IPS-15b (cell line): ENCODE data around the gene RALGPS1.

ENCODE experiments used
- H3K27me3 ChIP-seq: one replicate; pipeline ENCODE4 v1.6.1; 2013; ENCODE audit warnings: low read length; ENCODE audit not compliant: control insufficient read depth, insufficient read depth
- H3K36me3 ChIP-seq: one replicate; pipeline ENCODE4 v1.6.1; 2013; ENCODE audit warnings: low read length; ENCODE audit not compliant: control insufficient read depth, insufficient read depth
- H3K4me1 ChIP-seq: one replicate; pipeline ENCODE4 v1.6.1; 2013; ENCODE audit warnings: mild to moderate bottlenecking, low read length; ENCODE audit not compliant: control insufficient read depth, insufficient read depth
- H3K4me3 ChIP-seq: one replicate; pipeline ENCODE4 v1.5.1; 2013; ENCODE audit warnings: low read depth, low read length
- H3K9ac ChIP-seq: one replicate; pipeline ENCODE4 v1.6.1; 2013; ENCODE audit warnings: low read depth, mild to moderate bottlenecking, low read length
- H3K9me3 ChIP-seq: one replicate; pipeline ENCODE4 v1.6.1; 2013; ENCODE audit warnings: mild to moderate bottlenecking, low read length; ENCODE audit not compliant: control insufficient read depth, insufficient read depth

Gene RALGPS1

GRCh38 chr9:127244609-127245601 lies 330.3 kb downstream of the RALGPS1 start:
- H3K4me3 ChIP-seq = peak overlapping the region; percentile 96
- peaks cover 23% of the 10 kb centered on the region for H3K4me1 ChIP-seq
- no peaks in the 10 kb centered on the region for H3K27me3 ChIP-seq
- no peaks in the 10 kb centered on the region for H3K9me3 ChIP-seq
- H3K9ac ChIP-seq = peak overlapping the region; percentile 82
- no peaks in the 10 kb centered on the region for H3K36me3 ChIP-seq

- H3K9ac ChIP-seq = peak overlapping the region; percentile 82
- no peaks in the 10 kb centered on the region for H3K36me3 ChIP-seq
- H3K9me3 ChIP-seq = no peaks in the 10 kb centered on the region
- no peaks in the 10 kb centered on the region for H3K27me3 ChIP-seq
- H3K4me3 ChIP-seq = peak overlapping the region; percentile 96
- H3K4me1 ChIP-seq = peaks cover 23% of the 10 kb centered on the region
Observed at GRCh38 chr9:127245637-127246164, 331.1 kb downstream of the RALGPS1 start.

- Histone ChIP-seq H3K9me3 (no peaks in the 10 kb centered on the region), H3K4me1 (peaks cover 12% of the 10 kb centered on the region), H3K9ac (no peak overlapping the region), H3K36me3 (no peaks in the 10 kb centered on the region), H3K27me3 (no peaks in the 10 kb centered on the region), H3K4me3 (no peak overlapping the region)
Observed at GRCh38 chr9:127248241-127248640, 333.7 kb downstream of the RALGPS1 start.

GRCh38 chr9:127249877-127250276 lies 335.3 kb downstream of the RALGPS1 start:
- Histone ChIP-seq H3K9me3 (no peaks in the 10 kb centered on the region), H3K36me3 (no peaks in the 10 kb centered on the region), H3K27me3 (no peaks in the 10 kb centered on the region), H3K4me3 (no peak overlapping the region), H3K9ac (no peak overlapping the region), H3K4me1 (peaks cover 16% of the 10 kb centered on the region)

GRCh38 chr9:127250896-127251391 lies 336.4 kb downstream of the RALGPS1 start:
- H3K36me3 ChIP-seq = no peaks in the 10 kb centered on the region

GRCh38 chr9:127252410-127253318 lies 338.1 kb downstream of the RALGPS1 start:
- H3K36me3 ChIP-seq = no peaks in the 10 kb centered on the region
- no peak overlapping the region for H3K9ac ChIP-seq
- H3K27me3 ChIP-seq = no peaks in the 10 kb centered on the region
- no peaks in the 10 kb centered on the region for H3K9me3 ChIP-seq
- H3K4me3 ChIP-seq = no peak overlapping the region
- peaks cover 13% of the 10 kb centered on the region for H3K4me1 ChIP-seq

More at GRCh38 chr9:127250896-127251391, 336.4 kb downstream of the RALGPS1 start:
- H3K9ac ChIP-seq = no peak overlapping the region
- no peaks in the 10 kb centered on the region for H3K9me3 ChIP-seq
- H3K4me3 ChIP-seq = no peak overlapping the region
- H3K27me3 ChIP-seq = no peaks in the 10 kb centered on the region
- peaks cover 13% of the 10 kb centered on the region for H3K4me1 ChIP-seq

- Histone ChIP-seq H3K27me3 (no peaks in the 10 kb centered on the region), H3K9me3 (no peaks in the 10 kb centered on the region), H3K36me3 (no peaks in the 10 kb centered on the region), H3K9ac (no peak overlapping the region), H3K4me1 (peaks cover 13% of the 10 kb centered on the region), H3K4me3 (no peak overlapping the region)
Observed at GRCh38 chr9:127253446-127253845, 338.9 kb downstream of the RALGPS1 start.

- H3K9ac ChIP-seq = no peak overlapping the region
- no peak overlapping the region for H3K4me3 ChIP-seq
- no peaks in the 10 kb centered on the region for H3K36me3 ChIP-seq
- H3K9me3 ChIP-seq = no peaks in the 10 kb centered on the region
- H3K27me3 ChIP-seq = no peaks in the 10 kb centered on the region
- peaks cover 13% of the 10 kb centered on the region for H3K4me1 ChIP-seq
Observed at GRCh38 chr9:127255692-127256091, 341.1 kb downstream of the RALGPS1 start.

- Histone ChIP-seq H3K36me3 (no peaks in the 10 kb centered on the region), H3K4me3 (no peak overlapping the region), H3K9me3 (no peaks in the 10 kb centered on the region), H3K27me3 (no peaks in the 10 kb centered on the region), H3K9ac (no peak overlapping the region), H3K4me1 (peaks cover 13% of the 10 kb centered on the region)
Observed at GRCh38 chr9:127256324-127256723, 341.7 kb downstream of the RALGPS1 start.

GRCh38 chr9:127258606-127259471 lies 344.3 kb downstream of the RALGPS1 start:
- Histone ChIP-seq H3K36me3 (no peaks in the 10 kb centered on the region), H3K9me3 (no peaks in the 10 kb centered on the region), H3K4me3 (no peak overlapping the region), H3K9ac (no peak overlapping the region), H3K4me1 (peaks cover 2% of the 10 kb centered on the region), H3K27me3 (no peaks in the 10 kb centered on the region)
